ENCODE results near the gene HTR3D. TPM values are rescaled to one million over a fixed set of nuclear protein-coding genes. Genes with fewer than 3 reads are reported as not detected.

The HTR3D gene
- polyA plus RNA-seq, 1 donor from 2014 or later = not detected

- no peaks in the 10 kb centered on the region for H3K9me3 ChIP-seq (ENCODE audit: low read length)
- no peaks in the 10 kb centered on the region for H3K27me3 ChIP-seq (ENCODE audit: insufficient read depth, low read depth, low read length)
- H3F3A ChIP-seq (ENCODE audit: insufficient read depth, low read length, poor library complexity, severe bottlenecking) = no peaks in the 10 kb centered on the region
- TF ChIP-seq RAD21 (conservative IDR thresholded peaks at IDR 0.05) = no peak
- TF ChIP-seq POLR2AphosphoS5 (IDR thresholded peaks at IDR 0.05) = no peak
- TF ChIP-seq EP300 (conservative IDR thresholded peaks at IDR 0.05; ENCODE audit: poor library complexity, severe bottlenecking) = no peak
- no peak for TF ChIP-seq SMC3 (conservative IDR thresholded peaks at IDR 0.05; ENCODE audit: poor library complexity)
- TF ChIP-seq REST (IDR thresholded peaks at IDR 0.05; ENCODE audit: borderline replicate concordance) = no peak
- TF ChIP-seq TAF1 (IDR thresholded peaks at IDR 0.05; ENCODE audit: low read depth) = no peak
- TF ChIP-seq, protein P1, sequence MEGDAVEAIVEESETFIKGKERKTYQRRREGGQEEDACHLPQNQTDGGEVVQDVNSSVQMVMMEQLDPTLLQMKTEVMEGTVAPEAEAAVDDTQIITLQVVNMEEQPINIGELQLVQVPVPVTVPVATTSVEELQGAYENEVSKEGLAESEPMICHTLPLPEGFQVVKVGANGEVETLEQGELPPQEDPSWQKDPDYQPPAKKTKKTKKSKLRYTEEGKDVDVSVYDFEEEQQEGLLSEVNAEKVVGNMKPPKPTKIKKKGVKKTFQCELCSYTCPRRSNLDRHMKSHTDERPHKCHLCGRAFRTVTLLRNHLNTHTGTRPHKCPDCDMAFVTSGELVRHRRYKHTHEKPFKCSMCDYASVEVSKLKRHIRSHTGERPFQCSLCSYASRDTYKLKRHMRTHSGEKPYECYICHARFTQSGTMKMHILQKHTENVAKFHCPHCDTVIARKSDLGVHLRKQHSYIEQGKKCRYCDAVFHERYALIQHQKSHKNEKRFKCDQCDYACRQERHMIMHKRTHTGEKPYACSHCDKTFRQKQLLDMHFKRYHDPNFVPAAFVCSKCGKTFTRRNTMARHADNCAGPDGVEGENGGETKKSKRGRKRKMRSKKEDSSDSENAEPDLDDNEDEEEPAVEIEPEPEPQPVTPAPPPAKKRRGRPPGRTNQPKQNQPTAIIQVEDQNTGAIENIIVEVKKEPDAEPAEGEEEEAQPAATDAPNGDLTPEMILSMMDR (IDR thresholded peaks at IDR 0.05; ENCODE audit: poor library complexity, severe bottlenecking) = no peak
- TF ChIP-seq MXI1 (conservative IDR thresholded peaks at IDR 0.05; ENCODE audit: poor library complexity, severe bottlenecking) = no peak
- no peak for TF ChIP-seq EZH2 (IDR thresholded peaks at IDR 0.05; ENCODE audit: borderline replicate concordance, insufficient read depth, low read length, poor library complexity, severe bottlenecking)
- no peak overlapping the region for H3K27ac ChIP-seq (ENCODE audit: low read length)
- H3K4me3 ChIP-seq (ENCODE audit: low read length) = no peak overlapping the region
- H4K20me1 ChIP-seq (ENCODE audit: insufficient read depth) = no peaks in the 10 kb centered on the region
- no peaks in the 10 kb centered on the region for H3K36me3 ChIP-seq (ENCODE audit: insufficient read depth, low read length)
- H3K4me2 ChIP-seq (ENCODE audit: low read length) = no peak overlapping the region
- H3K9me2 ChIP-seq (ENCODE audit: insufficient read depth, low read length) = no peaks in the 10 kb centered on the region
- peaks cover 7% of the 10 kb centered on the region for H3K79me2 ChIP-seq (replicated peaks; ENCODE audit: insufficient read depth, low read length)
- H2AFZ ChIP-seq (ENCODE audit: low read depth, low read length) = no peak overlapping the region
- H3K9ac ChIP-seq (ENCODE audit: low read length) = no peak overlapping the region
These were observed 29.1 kb upstream of the HTR3D start for GRCh38 chr3:184002469-184002868.

DNA sequence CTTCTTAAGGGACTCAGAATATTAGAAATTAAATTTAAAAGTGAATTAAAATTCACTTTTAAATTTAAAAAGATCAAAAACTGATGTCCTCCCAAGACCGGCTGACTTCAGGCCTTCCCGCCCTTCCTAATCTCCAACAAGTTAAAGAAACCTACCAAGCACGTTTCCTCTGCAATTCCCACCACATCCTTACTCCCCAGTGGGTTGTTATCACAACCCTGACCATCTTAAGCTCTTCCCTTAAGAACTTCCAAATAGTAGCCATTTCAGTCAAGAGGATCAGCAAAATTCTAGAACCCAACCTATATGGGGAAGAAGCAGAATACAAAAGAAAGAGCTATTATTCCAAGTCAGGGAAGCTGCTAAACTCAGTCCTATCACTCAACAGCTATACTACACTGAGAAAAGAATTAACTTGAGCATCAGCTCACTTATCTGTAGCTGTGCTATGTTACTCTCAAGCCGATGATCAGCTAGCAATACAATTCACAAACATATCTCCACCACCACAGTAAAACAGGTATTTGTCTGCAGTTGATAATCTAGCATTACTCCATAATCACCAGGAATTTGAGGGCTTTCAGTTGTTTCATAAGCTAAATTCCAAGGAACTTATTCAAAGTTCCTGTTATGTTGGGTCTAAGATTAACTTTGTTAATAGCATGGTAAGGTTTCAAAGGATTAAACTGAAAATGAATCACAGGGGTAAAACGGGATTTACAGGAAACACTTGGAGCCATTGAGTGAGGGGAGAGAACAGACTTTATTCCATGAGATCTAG lies 28.2 kb upstream of the HTR3D start:
- Histone ChIP-seq H3K27ac (ENCODE audit: low read length) (no peak overlapping the region), H3K9me3 (ENCODE audit: low read length) (no peaks in the 10 kb centered on the region), H3K4me2 (ENCODE audit: low read length) (no peak overlapping the region), H3F3A (ENCODE audit: insufficient read depth, low read length, poor library complexity, severe bottlenecking) (no peaks in the 10 kb centered on the region), H3K9ac (ENCODE audit: low read length) (no peak overlapping the region), H3K4me3 (ENCODE audit: low read length) (no peak overlapping the region), H4K20me1 (ENCODE audit: insufficient read depth) (no peaks in the 10 kb centered on the region), H3K27me3 (ENCODE audit: insufficient read depth, low read depth, low read length) (no peaks in the 10 kb centered on the region), H2AFZ (ENCODE audit: low read depth, low read length) (no peak overlapping the region), H3K79me2 (replicated peaks; ENCODE audit: insufficient read depth, low read length) (peaks cover 7% of the 10 kb centered on the region), H3K9me2 (ENCODE audit: insufficient read depth, low read length) (no peaks in the 10 kb centered on the region), H3K36me3 (ENCODE audit: insufficient read depth, low read length) (no peaks in the 10 kb centered on the region)
- TF ChIP-seq TAF1 (IDR thresholded peaks at IDR 0.05; ENCODE audit: low read depth) (no peak), SMC3 (conservative IDR thresholded peaks at IDR 0.05; ENCODE audit: poor library complexity) (no peak), MXI1 (conservative IDR thresholded peaks at IDR 0.05; ENCODE audit: poor library complexity, severe bottlenecking) (no peak), POLR2AphosphoS5 (IDR thresholded peaks at IDR 0.05) (no peak), REST (IDR thresholded peaks at IDR 0.05; ENCODE audit: borderline replicate concordance) (no peak), EP300 (conservative IDR thresholded peaks at IDR 0.05; ENCODE audit: poor library complexity, severe bottlenecking) (no peak), RAD21 (conservative IDR thresholded peaks at IDR 0.05) (no peak), EZH2 (IDR thresholded peaks at IDR 0.05; ENCODE audit: borderline replicate concordance, insufficient read depth, low read length, poor library complexity, severe bottlenecking) (no peak)
- TF ChIP-seq, protein P1 (IDR thresholded peaks at IDR 0.05; ENCODE audit: poor library complexity, severe bottlenecking) = no peak
